H1 (cell line): ENCODE data around the gene DUOXA2. TPM values are rescaled to one million over a fixed set of nuclear protein-coding genes. Genes with fewer than 3 reads are reported as not detected.

Experiments used
- E2F6 ChIP-seq: IDR thresholded peaks from 2 replicates; pipeline ENCODE4 v1.6.1; 2012; ENCODE audit warnings: inconsistent platforms
- polyA plus RNA-seq, 7 experiments: library from polyadenylated mRNA; depleted of rRNA in 3 of 7; stranded (reverse) in 5 of 7; unstranded in 2 of 7; fragments of >200 nt in 5 of 7; fragments of 200-250 nt in 2 of 7; gene quantifications; 1 replicate in 5 of 7; 2 replicates in 1 of 7; 4 replicates in 1 of 7; pipeline versions ENCODE4 v1.2.1 to v1.2.3, GENCODE V29; 2011 to 2013; ENCODE audit warnings: missing spikeins in 2 of 7, mixed read lengths in 2 of 7
- total RNA-seq: library from RNA; stranded (reverse); fragmentation: NEBNext Ultra II Directional; extraction: Animal tissue kit (Norgen Biotek cat#: 25700); gene quantifications from 2 replicates; pipeline ENCODE4 v1.2.1, GENCODE V29; 2021

DUOXA2 gene
- total and polyA plus RNA-seq, 2 of the 8 experiments (the other 6 are each of a cell fraction or from before 2014, with no cell fraction given) = 0.05 TPM; not detected in 1

DNA sequence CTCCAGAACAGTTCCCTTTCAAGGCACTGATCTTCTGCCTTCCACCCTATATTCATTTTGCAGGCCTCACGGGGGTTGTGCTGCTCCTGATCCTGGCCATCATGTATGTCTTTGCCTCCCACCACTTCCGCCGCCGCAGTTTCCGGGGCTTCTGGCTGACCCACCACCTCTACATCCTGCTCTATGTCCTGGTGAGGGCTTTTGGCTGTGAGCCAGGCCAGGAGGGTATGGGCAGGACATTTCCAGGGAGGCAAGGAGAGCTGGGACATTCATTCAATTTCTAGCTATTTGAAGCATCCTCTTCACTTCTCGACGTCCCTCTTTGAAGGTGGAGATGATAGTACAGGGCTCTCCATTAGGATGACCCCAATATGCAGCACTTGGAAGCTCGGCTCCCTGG lies 41.6 kb downstream of the DUOXA2 start (continued):
- TF ChIP-seq E2F6 = no peak
